22Rv1 (cell line): ENCODE results near the gene APPL2.

Experiments used
- CTCF ChIP-seq: fragments of 450-650 bp; IDR thresholded peaks from 2 replicates; pipeline ENCODE4 v1.5.1; 2017; ENCODE audit warnings: mild to moderate bottlenecking
- ZFX ChIP-seq: fragments of 450-650 bp; IDR thresholded peaks from 2 replicates; pipeline ENCODE4 v1.6.1; 2017; ENCODE audit warnings: antibody characterized with exemption, borderline replicate concordance

DNA sequence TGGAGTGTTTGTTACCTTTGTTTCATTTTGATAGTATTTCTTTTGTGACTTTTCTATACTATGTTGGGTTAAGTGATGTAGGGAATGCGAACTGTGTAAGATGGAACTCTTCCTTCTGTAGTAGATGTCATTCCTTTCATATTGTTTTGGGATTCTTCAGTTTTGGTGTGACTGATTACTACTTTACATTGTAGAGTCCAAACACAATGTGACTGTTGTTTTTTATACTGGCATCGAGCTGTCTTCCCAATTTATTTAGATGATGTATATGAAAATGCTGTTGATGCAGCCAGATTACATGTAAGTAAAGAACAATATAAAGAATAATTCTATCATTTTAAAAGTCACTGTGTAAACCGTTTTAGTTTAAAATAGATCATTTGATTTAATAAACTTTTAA lies 93.7 kb downstream of the APPL2 start:
- no peak for TF ChIP-seq ZFX
- TF ChIP-seq CTCF, result no peak
